NOMO-1 (cell line): ENCODE data around the gene JHY.

Source experiments
- DNase-seq, 2 experiments: peaks; one replicate each; lab custom pipeline; 2025; ENCODE audit not compliant: unreplicated experiment in 2 of 2; lab: John Stamatoyannopoulos, UW

JHY gene

GRCh38 chr11:122933416-122933815, 50.9 kb downstream of the JHY start:
- DNase-seq, result peak; percentile 21 to 61

GRCh38 chr11:122937983-122938382, 55.4 kb downstream of the JHY start:
- DNase-seq, result no peak

- DNase-seq, result no peak
Observed at GRCh38 chr11:122938557-122938956, 56.0 kb downstream of the JHY start.

- DNase-seq, result no peak
Observed at GRCh38 chr11:122951211-122951610, 68.7 kb downstream of the JHY start.

GRCh38 chr11:122954455-122954854, 71.9 kb downstream of the JHY start:
- no peak for DNase-seq

GRCh38 chr11:122963961-122964360, 81.4 kb downstream of the JHY start:
- no peak for DNase-seq

- no peak for DNase-seq
Observed at GRCh38 chr11:122976061-122976733, 93.6 kb downstream of the JHY start.

GRCh38 chr11:122976734-122977469, 94.3 kb downstream of the JHY start:
- no peak for DNase-seq

GRCh38 chr11:122977470-122978298, 95.1 kb downstream of the JHY start:
- DNase-seq, result no peak

GRCh38 chr11:122978299-122978620, 95.7 kb downstream of the JHY start:
- no peak for DNase-seq

GRCh38 chr11:122979103-122979814, 96.7 kb downstream of the JHY start:
- DNase-seq, result no peak

GRCh38 chr11:122979815-122980595, 97.4 kb downstream of the JHY start:
- no peak for DNase-seq

- peak; percentile 44 to 75 for DNase-seq
Observed at GRCh38 chr11:122981388-122982264, 99.1 kb downstream of the JHY start, which contains the start of gene BSX. Gene BSX (minus strand): TSS chr11:122981834. CDS start chr11:122981671, 163 bp downstream.

- no peak for DNase-seq
Observed at GRCh38 chr11:122983438-122984185, 101.1 kb downstream of the JHY start.

GRCh38 chr11:122984186-122985011, 101.8 kb downstream of the JHY start:
- DNase-seq, result no peak

GRCh38 chr11:122995526-122995925, 113.0 kb downstream of the JHY start:
- no peak for DNase-seq

- DNase-seq, result no peak
Observed at GRCh38 chr11:122998727-122999366, 116.3 kb downstream of the JHY start.
